SK-N-SH treated with all-trans-retinoic acid at 6 μM for 48 hours (cell line): ENCODE results near the gene NBPF4.
"Not testable (repeated sequence)": the region's sequence is repeated elsewhere in the genome, so short reads cannot be mapped to it uniquely, and the experiment has no call there.

Source experiments
- ATAC-seq: fragments of 200-7000 bp; cut with Tn5 transposase; 3 replicates; pipeline ENCODE4 v1.9.1; 2020; ENCODE audit warnings: mild to moderate bottlenecking, moderate library complexity
- ARNTL ChIP-seq: fragments of 450-650 bp; formaldehyde crosslinking; IDR thresholded peaks from 2 replicates; pipeline ENCODE4 v1.5.0; 2020; ENCODE audit warnings: low read depth, mild to moderate bottlenecking, moderate library complexity, borderline replicate concordance
- BACH2 ChIP-seq: fragments of 250-450 bp; sonication (Bioruptor Pico); IDR thresholded peaks from 2 replicates; pipeline ENCODE4 v1.9.0; 2021; ENCODE audit warnings: mild to moderate bottlenecking, borderline replicate concordance
- CREB5 ChIP-seq: fragments of 250-450 bp; sonication (Bioruptor Pico); IDR thresholded peaks from 2 replicates; pipeline ENCODE4 v1.5.1; 2020; ENCODE audit warnings: low read depth, mild to moderate bottlenecking, moderate library complexity
- CSDC2 ChIP-seq: fragments of 250-450 bp; sonication (Bioruptor Pico); IDR thresholded peaks from 2 replicates; pipeline ENCODE4 v1.5.0; 2020; ENCODE audit warnings: mild to moderate bottlenecking, moderate library complexity
- ESRRG ChIP-seq: fragments of 250-450 bp; sonication (Bioruptor Pico); IDR thresholded peaks from 2 replicates; pipeline ENCODE4 v1.6.1; 2021; ENCODE audit warnings: mild to moderate bottlenecking
- GLIS3 ChIP-seq: fragments of 250-450 bp; sonication (Bioruptor Pico); IDR thresholded peaks from 2 replicates; pipeline ENCODE4 v1.5.0; 2020; ENCODE audit warnings: mild to moderate bottlenecking, moderate library complexity
- ISL1 ChIP-seq: fragments of 250-450 bp; sonication (Bioruptor Pico); IDR thresholded peaks from 2 replicates; pipeline ENCODE4 v2.1.2; 2022; ENCODE audit warnings: mild to moderate bottlenecking, moderate library complexity
- OSR1 ChIP-seq: fragments of 250-450 bp; sonication (Bioruptor Pico); IDR thresholded peaks from 2 replicates; pipeline ENCODE4 v1.8.0; 2022; ENCODE audit warnings: moderate library complexity, mild to moderate bottlenecking, inconsistent platforms
- PPARA ChIP-seq: fragments of 250-450 bp; sonication (Bioruptor Pico); IDR thresholded peaks from 2 replicates; pipeline ENCODE4 v1.5.0; 2020; ENCODE audit warnings: mild to moderate bottlenecking, borderline replicate concordance
- RARB ChIP-seq: fragments of 250-450 bp; sonication (Bioruptor Pico); IDR thresholded peaks from 2 replicates; pipeline ENCODE4 v1.8.0; 2021; ENCODE audit warnings: mild to moderate bottlenecking, moderate library complexity
- SNAI2 ChIP-seq: fragments of 250-450 bp; sonication (Bioruptor Pico); IDR thresholded peaks from 2 replicates; pipeline ENCODE4 v1.5.0; 2020; ENCODE audit warnings: mild to moderate bottlenecking, moderate library complexity
- TCF4 ChIP-seq: fragments of 250-450 bp; sonication (Bioruptor Pico); IDR thresholded peaks from 2 replicates; pipeline ENCODE4 v1.8.0; 2021; ENCODE audit warnings: mild to moderate bottlenecking, moderate library complexity, borderline replicate concordance
- TOX ChIP-seq: fragments of 250-450 bp; sonication (Bioruptor Pico); IDR thresholded peaks from 2 replicates; pipeline ENCODE4 v1.8.0; 2021; ENCODE audit warnings: mild to moderate bottlenecking, moderate library complexity, borderline replicate concordance
- TSHZ2 ChIP-seq: fragments of 250-450 bp; sonication (Bioruptor Pico); IDR thresholded peaks from 2 replicates; pipeline ENCODE4 v1.5.0; 2020; ENCODE audit warnings: mild to moderate bottlenecking, moderate library complexity
- ZC3H10 ChIP-seq: fragments of 250-450 bp; sonication (Bioruptor Pico); IDR thresholded peaks from 2 replicates; pipeline ENCODE4 v1.5.1; 2021; ENCODE audit warnings: mild to moderate bottlenecking, moderate library complexity
- ZFP3 ChIP-seq: fragments of 250-450 bp; sonication (Bioruptor Pico); IDR thresholded peaks from 2 replicates; pipeline ENCODE4 v1.5.0; 2020; ENCODE audit warnings: mild to moderate bottlenecking, moderate library complexity
- ZFP30 ChIP-seq: fragments of 450-650 bp; formaldehyde crosslinking; IDR thresholded peaks from 2 replicates; pipeline ENCODE4 v1.5.0; 2022; ENCODE audit warnings: mild to moderate bottlenecking, moderate library complexity
- ZNF565 ChIP-seq: fragments of 450-650 bp; formaldehyde crosslinking; conservative IDR thresholded peaks from 2 replicates; pipeline ENCODE4 v1.5.0; 2020; ENCODE audit warnings: low read depth, mild to moderate bottlenecking, moderate library complexity
- ZNF70 ChIP-seq: fragments of 450-650 bp; formaldehyde crosslinking; IDR thresholded peaks from 2 replicates; pipeline ENCODE4 v1.5.0; 2020; ENCODE audit warnings: mild to moderate bottlenecking, moderate library complexity
- ZNF8 ChIP-seq: fragments of 450-650 bp; formaldehyde crosslinking; IDR thresholded peaks from 2 replicates; pipeline ENCODE4 v1.5.0; 2020; ENCODE audit warnings: mild to moderate bottlenecking, moderate library complexity
- TF ChIP-seq, protein P1 (sequence below): fragments of 250-450 bp; sonication (Bioruptor Pico); IDR thresholded peaks from 2 replicates; pipeline ENCODE4 v1.8.0; 2021; ENCODE audit warnings: low read depth, mild to moderate bottlenecking, moderate library complexity, borderline replicate concordance
- TF ChIP-seq, protein P2 (sequence below): fragments of 250-450 bp; sonication (Bioruptor Pico); IDR thresholded peaks from 2 replicates; pipeline ENCODE4 v1.8.0; 2020; ENCODE audit warnings: mild to moderate bottlenecking, moderate library complexity, borderline replicate concordance

NBPF4 gene

GRCh38 chr1:108203582-108203981 is 40.3 kb downstream of the NBPF4 start:
- ATAC-seq: not testable (repeated sequence)

DNA sequence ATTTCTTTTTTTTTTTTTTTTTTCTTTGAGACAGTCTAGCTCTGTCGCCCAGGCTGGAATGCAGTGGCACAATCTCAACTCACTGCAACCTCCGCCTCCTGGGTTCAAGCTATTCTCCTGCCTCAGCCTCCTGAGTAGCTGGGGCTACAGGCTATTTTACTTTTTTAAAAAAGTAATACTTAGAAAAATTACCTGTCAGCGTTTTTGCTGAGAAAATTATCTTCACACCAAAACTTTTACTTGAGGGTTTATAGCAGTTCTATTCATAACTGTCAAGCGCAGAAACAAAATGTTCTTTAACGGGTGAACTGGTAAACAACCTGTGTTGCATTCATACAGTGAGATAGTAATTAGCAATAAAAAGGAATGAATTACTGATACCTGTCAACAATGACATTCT is 42.2 kb downstream of the NBPF4 start:
- no peak for TF ChIP-seq TSHZ2 (CRISPR knock-in tag)
- TF ChIP-seq ESRRG (CRISPR knock-in tag): no peak
- no peak for TF ChIP-seq PPARA (CRISPR knock-in tag)
- no peak for TF ChIP-seq ISL1 (CRISPR knock-in tag)
- TF ChIP-seq, protein P1, sequence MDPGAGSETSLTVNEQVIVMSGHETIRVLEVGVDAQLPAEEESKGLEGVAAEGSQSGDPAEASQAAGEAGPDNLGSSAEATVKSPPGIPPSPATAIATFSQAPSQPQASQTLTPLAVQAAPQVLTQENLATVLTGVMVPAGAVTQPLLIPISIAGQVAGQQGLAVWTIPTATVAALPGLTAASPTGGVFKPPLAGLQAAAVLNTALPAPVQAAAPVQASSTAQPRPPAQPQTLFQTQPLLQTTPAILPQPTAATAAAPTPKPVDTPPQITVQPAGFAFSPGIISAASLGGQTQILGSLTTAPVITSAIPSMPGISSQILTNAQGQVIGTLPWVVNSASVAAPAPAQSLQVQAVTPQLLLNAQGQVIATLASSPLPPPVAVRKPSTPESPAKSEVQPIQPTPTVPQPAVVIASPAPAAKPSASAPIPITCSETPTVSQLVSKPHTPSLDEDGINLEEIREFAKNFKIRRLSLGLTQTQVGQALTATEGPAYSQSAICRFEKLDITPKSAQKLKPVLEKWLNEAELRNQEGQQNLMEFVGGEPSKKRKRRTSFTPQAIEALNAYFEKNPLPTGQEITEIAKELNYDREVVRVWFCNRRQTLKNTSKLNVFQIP (CRISPR knock-in tag): no peak
- TF ChIP-seq RARB: no peak
- TF ChIP-seq, protein P2, sequence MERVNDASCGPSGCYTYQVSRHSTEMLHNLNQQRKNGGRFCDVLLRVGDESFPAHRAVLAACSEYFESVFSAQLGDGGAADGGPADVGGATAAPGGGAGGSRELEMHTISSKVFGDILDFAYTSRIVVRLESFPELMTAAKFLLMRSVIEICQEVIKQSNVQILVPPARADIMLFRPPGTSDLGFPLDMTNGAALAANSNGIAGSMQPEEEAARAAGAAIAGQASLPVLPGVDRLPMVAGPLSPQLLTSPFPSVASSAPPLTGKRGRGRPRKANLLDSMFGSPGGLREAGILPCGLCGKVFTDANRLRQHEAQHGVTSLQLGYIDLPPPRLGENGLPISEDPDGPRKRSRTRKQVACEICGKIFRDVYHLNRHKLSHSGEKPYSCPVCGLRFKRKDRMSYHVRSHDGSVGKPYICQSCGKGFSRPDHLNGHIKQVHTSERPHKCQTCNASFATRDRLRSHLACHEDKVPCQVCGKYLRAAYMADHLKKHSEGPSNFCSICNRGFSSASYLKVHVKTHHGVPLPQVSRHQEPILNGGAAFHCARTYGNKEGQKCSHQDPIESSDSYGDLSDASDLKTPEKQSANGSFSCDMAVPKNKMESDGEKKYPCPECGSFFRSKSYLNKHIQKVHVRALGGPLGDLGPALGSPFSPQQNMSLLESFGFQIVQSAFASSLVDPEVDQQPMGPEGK (CRISPR knock-in tag): no peak
- TF ChIP-seq ARNTL (CRISPR knock-in tag): no peak
- no peak for TF ChIP-seq SNAI2
- no peak for TF ChIP-seq CREB5 (CRISPR knock-in tag)
- TF ChIP-seq TCF4 (CRISPR knock-in tag): no peak
- TF ChIP-seq ZNF8 (CRISPR knock-in tag): no peak
- no peak for TF ChIP-seq ZFP30 (CRISPR knock-in tag)
- TF ChIP-seq GLIS3 (CRISPR knock-in tag): no peak
- no peak for TF ChIP-seq ZNF70 (CRISPR knock-in tag)
- TF ChIP-seq OSR1: no peak
- no peak for TF ChIP-seq TOX
- no peak for TF ChIP-seq CSDC2 (CRISPR knock-in tag)
- no peak for TF ChIP-seq BACH2 (CRISPR knock-in tag)
- no peak for TF ChIP-seq ZFP3 (CRISPR knock-in tag)
- no peak for ATAC-seq

More at GRCh38 chr1:108203582-108203981, 40.3 kb downstream of the NBPF4 start:
- 0 out of 2 replicates have a peak, but pooled peaks have one; percentile 19 for TF ChIP-seq ZNF8 (CRISPR knock-in tag)

DNA sequence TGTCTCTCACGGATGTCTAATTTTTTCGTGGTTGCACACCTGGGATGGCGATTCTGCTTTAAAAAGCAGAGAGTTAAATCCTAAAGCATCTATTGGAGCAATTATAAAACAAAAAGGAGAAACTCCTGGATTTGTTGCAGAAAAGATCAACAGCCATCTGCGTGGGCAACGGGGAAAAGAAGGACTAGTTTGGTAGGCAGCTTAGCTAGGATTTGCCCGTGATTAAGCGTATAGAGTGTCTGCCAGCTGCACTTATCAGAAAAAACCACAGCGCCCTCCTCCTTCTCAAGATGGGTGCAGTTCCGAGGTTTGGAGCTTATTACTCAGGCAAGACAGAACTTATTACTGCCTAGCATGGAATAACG is 43.2 kb downstream of the NBPF4 start:
- TF ChIP-seq GLIS3 (CRISPR knock-in tag) (no peak), ZNF8 (CRISPR knock-in tag) (no peak), CSDC2 (CRISPR knock-in tag) (no peak), ZFP30 (CRISPR knock-in tag) (no peak), ZNF565 (CRISPR knock-in tag) (no peak), TOX (no peak), ZC3H10 (CRISPR knock-in tag) (no peak), CREB5 (CRISPR knock-in tag) (no peak), PPARA (CRISPR knock-in tag) (no peak), ARNTL (CRISPR knock-in tag) (no peak), BACH2 (CRISPR knock-in tag) (no peak)
- peak; percentile 78 for ATAC-seq
